Transverse colon (tissue), 4 donors: ENCODE results near the gene DOCK1. TPM values are rescaled to one million over a fixed set of nuclear protein-coding genes. Genes with fewer than 3 reads are reported as not detected.

Experiments used
- DNase-seq: peaks from one replicate; pipeline ENCODE4 v3.0.0-alpha.2; 2019
- H3K27ac ChIP-seq, 4 donors: fragments of 200-600 bp; sonication (generic); 2 replicates each; pipeline ENCODE4 v1.5.1; 2016 to 2018; ENCODE audit warnings: inconsistent platforms in 4 of 4
- H3K27me3 ChIP-seq: fragments of 200-600 bp; sonication (generic); 2 replicates; pipeline ENCODE4 v1.5.1; 2017; ENCODE audit warnings: inconsistent platforms
- H3K36me3 ChIP-seq, 4 donors: fragments of 200-600 bp; sonication (generic); 2 replicates each; pipeline ENCODE4 v1.5.1; 2017 to 2019; ENCODE audit warnings: inconsistent platforms in 4 of 4
- H3K4me1 ChIP-seq, 4 donors: fragments of 200-600 bp; sonication (generic); 2 replicates each; pipeline ENCODE4 v1.5.1; 2017 to 2020; ENCODE audit warnings: inconsistent platforms in 4 of 4
- H3K4me3 ChIP-seq, 4 donors: fragments of 200-600 bp; sonication (generic); 1 replicate in 1 of 4; 2 replicates in 3 of 4; pipeline versions ENCODE4 v1.5.1 to v1.6.1; 2017 to 2019; ENCODE audit warnings: inconsistent platforms in 4 of 4
- H3K9me3 ChIP-seq, 2 donors: fragments of 200-600 bp; sonication (generic); 2 replicates each; pipeline ENCODE4 v1.5.1; 2017 to 2019; ENCODE audit warnings: inconsistent platforms in 2 of 2
- EP300 ChIP-seq: sonication (generic); formaldehyde crosslinking; IDR thresholded peaks from one replicate; pipeline ENCODE4 v1.6.1; 2017; ENCODE audit warnings: antibody characterized with exemption, low read depth
- POLR2A ChIP-seq: fragments of 450-650 bp; IDR thresholded peaks from one replicate; pipeline ENCODE4 v1.6.1; 2016; ENCODE audit warnings: antibody characterized with exemption, mild to moderate bottlenecking, moderate library complexity
- POLR2AphosphoS5 ChIP-seq, 3 donors: sonication (generic); formaldehyde crosslinking; IDR thresholded peaks; one replicate each; pipeline ENCODE4 v1.6.1; 2016; ENCODE audit warnings: antibody characterized with exemption in 3 of 3
- WGBS, 2 donors: methylation state at CpG; one replicate each; pipeline ENCODE4 v1.1.5; 2018; ENCODE audit warnings: low coverage in 1 of 2; 5-methylcytosine and 5-hydroxymethylcytosine counted together
- in situ Hi-C, 4 donors: fragments of 200-750 bp; cut with MboI; loops; one replicate each; pipeline versions ENCODE4 v1.15.0 to v1.15.1; 2017; ENCODE audit warnings: low sequenced_read_pairs in 3 of 4, low pct_ligation_motif_present in 1 of 4, low pct_unique_long_range_greater_than_20kb in 1 of 4
- intact Hi-C: fragments of 100-400 bp; cut with DNase I; formaldehyde crosslinking; loops from one replicate; pipeline ENCODE4 v1.15.1; 2023; ENCODE audit warnings: low total_unique reads
- total RNA-seq, 4 donors: library from RNA; depleted of rRNA; stranded (reverse); fragments of >200 nt; gene quantifications; one replicate each; pipeline ENCODE4 v1.1.0, GENCODE V29; 2016
- TF ChIP-seq, protein P1 (sequence below), 5 experiments: fragments of 200-600 bp in 3 of 5; fragments of 450-650 bp in 2 of 5; sonication (generic) in 3 of 5; IDR thresholded peaks; 1 replicate in 2 of 5; 2 replicates in 3 of 5; pipeline ENCODE4 v1.5.1; 2016 to 2017; ENCODE audit warnings: antibody characterized with exemption in 5 of 5, inconsistent platforms in 3 of 5, mild to moderate bottlenecking in 2 of 5, moderate library complexity in 1 of 5

Gene DOCK1
- total RNA-seq, 4 donors from 2014 or later = 75.1 to 200 (median 92.5) TPM

DNA sequence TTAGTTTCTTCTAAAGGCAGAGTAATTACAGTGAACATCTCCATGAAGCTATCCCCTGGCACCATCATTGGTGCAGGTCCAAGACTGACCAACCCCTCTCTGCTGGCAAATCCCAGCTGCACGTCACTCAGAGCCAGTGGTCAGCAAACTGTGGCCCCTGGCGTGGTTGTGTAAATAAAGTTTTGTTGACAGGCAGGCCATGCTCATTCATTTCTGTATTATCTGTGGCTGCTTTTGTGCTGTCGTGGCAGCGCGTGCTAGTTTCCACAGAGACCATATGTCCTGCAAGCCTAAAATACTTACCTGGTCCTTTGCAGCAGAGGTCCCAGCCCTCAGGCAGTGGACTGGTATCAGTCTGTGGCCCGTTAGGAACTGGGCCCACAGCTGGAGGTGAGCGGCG lies 526.3 kb downstream of the DOCK1 start:
- TF ChIP-seq, protein P1, sequence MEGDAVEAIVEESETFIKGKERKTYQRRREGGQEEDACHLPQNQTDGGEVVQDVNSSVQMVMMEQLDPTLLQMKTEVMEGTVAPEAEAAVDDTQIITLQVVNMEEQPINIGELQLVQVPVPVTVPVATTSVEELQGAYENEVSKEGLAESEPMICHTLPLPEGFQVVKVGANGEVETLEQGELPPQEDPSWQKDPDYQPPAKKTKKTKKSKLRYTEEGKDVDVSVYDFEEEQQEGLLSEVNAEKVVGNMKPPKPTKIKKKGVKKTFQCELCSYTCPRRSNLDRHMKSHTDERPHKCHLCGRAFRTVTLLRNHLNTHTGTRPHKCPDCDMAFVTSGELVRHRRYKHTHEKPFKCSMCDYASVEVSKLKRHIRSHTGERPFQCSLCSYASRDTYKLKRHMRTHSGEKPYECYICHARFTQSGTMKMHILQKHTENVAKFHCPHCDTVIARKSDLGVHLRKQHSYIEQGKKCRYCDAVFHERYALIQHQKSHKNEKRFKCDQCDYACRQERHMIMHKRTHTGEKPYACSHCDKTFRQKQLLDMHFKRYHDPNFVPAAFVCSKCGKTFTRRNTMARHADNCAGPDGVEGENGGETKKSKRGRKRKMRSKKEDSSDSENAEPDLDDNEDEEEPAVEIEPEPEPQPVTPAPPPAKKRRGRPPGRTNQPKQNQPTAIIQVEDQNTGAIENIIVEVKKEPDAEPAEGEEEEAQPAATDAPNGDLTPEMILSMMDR (IDR thresholded peaks at IDR 0.05) = no peak
- TF ChIP-seq POLR2A (no peak), EP300 (no peak), POLR2AphosphoS5 (IDR thresholded peaks at IDR 0.05) (no peak)
- H3K4me3 ChIP-seq = no peak overlapping the region
- H3K36me3 ChIP-seq = peaks cover 0 to 9% (median under 1%) of the 10 kb centered on the region in 4 donors
- 89% methylated on average over 8 of the region's 8 CpGs; no CpG with 5 or more reads in 1 of the 2 donors for WGBS, 2 donors
- no peaks in the 10 kb centered on the region for H3K9me3 ChIP-seq
- no peak for DNase-seq
- H3K4me1 ChIP-seq = no peaks in the 10 kb centered on the region
- H3K27me3 ChIP-seq = no peaks in the 10 kb centered on the region
- intact Hi-C loops = no loop called here
- in situ Hi-C loops = no loop called here
- H3K27ac ChIP-seq = no peak overlapping the region

DNA sequence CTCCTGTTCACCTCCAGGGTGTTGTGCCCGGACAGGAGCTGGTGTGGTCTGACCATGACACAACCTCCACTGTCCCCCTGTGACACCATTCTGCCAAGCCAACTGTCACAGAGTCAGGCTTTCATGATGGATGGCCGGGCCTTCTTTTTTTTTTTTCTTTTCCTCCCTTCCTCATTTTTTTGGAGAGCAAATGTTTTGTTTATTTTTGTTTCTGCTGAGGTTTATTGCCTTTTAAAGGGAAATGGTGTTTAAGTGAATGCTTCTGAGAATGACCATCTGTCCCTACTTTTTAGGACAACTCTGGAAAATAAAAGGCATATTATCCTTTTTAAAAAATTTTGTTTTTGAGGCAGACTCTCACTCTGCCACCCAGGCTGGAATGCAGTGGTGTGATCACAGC lies 528.8 kb downstream of the DOCK1 start:
- in situ Hi-C loops (no loop called here), intact Hi-C loops (no loop called here)
- no peaks in the 10 kb centered on the region for H3K9me3 ChIP-seq
- H3K27me3 ChIP-seq = no peaks in the 10 kb centered on the region
- DNase-seq = no peak
- no peak overlapping the region for H3K4me3 ChIP-seq
- TF ChIP-seq POLR2AphosphoS5 (IDR thresholded peaks at IDR 0.05) (no peak), EP300 (no peak), POLR2A (no peak)
- TF ChIP-seq, protein P1 (IDR thresholded peaks at IDR 0.05) = no peak
- no peaks in the 10 kb centered on the region for H3K4me1 ChIP-seq
- peaks cover 0 to 5% (median 2%) of the 10 kb centered on the region in 4 donors for H3K36me3 ChIP-seq
- H3K27ac ChIP-seq = no peak overlapping the region
- 72% methylated on average over 2 of the region's 2 CpGs; no CpG with 5 or more reads in 1 of the 2 donors for WGBS, 2 donors

DNA sequence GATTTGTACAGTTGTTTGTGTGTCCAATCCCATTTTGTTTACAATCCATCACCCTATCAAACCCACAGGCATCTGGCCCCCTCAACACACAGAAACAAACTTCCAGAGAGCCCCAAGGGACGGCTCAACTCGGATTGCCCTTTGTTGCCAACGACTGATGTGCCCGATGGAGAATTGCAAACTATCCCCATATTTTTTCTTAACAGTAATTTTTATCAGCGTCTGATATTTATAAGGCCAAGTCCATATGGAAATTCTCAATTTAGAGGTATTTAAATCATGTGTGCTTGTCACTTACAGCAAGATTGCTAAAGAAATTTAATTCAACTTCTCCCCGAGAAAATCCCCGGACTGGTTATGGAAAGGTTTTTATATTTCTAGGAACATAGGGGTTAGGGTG lies 530.0 kb downstream of the DOCK1 start:
- H3K27ac ChIP-seq = no peak overlapping the region
- no peak for DNase-seq
- no peaks in the 10 kb centered on the region for H3K9me3 ChIP-seq
- no peak for TF ChIP-seq POLR2A
- TF ChIP-seq, protein P1 (IDR thresholded peaks at IDR 0.05) = no peak
- TF ChIP-seq POLR2AphosphoS5 (IDR thresholded peaks at IDR 0.05) = no peak
- no peak for TF ChIP-seq EP300
- no peak overlapping the region for H3K4me3 ChIP-seq
- H3K27me3 ChIP-seq = no peaks in the 10 kb centered on the region
- in situ Hi-C loops = no loop called here
- no peaks in the 10 kb centered on the region for H3K4me1 ChIP-seq
- H3K36me3 ChIP-seq = peaks cover 0 to 12% (median 2%) of the 10 kb centered on the region in 4 donors
- 73 to 82% methylated on average over 7 of the region's 7 CpGs for WGBS, 2 donors
- intact Hi-C loops = no loop called here

DNA sequence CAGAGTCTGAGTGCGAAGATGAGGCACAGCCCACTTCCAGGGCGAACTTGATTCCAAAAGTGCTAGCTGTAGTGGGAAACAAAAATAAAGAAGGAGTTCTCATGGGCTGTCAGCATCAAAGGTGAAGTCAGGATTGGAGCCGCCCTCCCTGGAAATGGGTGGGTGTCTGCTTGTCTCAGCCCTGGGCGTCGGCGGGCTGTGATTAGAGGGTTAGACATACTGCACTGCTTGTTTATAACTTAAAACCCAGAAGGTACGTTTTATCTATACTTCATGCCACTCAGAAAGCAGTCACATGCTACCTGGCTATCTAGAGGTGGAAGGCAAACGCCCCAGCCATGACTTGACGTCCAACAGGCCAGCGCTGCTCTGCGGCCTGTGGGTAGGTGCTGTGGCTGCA lies 535.1 kb downstream of the DOCK1 start:
- H3K4me1 ChIP-seq = no peaks in the 10 kb centered on the region
- TF ChIP-seq POLR2AphosphoS5 (IDR thresholded peaks at IDR 0.05) (no peak), EP300 (no peak), POLR2A (no peak)
- TF ChIP-seq, protein P1 (IDR thresholded peaks at IDR 0.05) = no peak
- no peak overlapping the region for H3K4me3 ChIP-seq
- DNase-seq = no peak
- no peaks in the 10 kb centered on the region for H3K27me3 ChIP-seq
- intact Hi-C loops (no loop called here), in situ Hi-C loops (no loop called here)
- H3K27ac ChIP-seq = no peak overlapping the region
- H3K9me3 ChIP-seq = no peaks in the 10 kb centered on the region
- WGBS, 2 donors = 82 to 88% methylated on average over 4 to 11 of the region's 11 CpGs
- peaks cover 0 to 12% (median 3%) of the 10 kb centered on the region in 4 donors for H3K36me3 ChIP-seq
